RWPE2 (cell line): Measurements from ENCODE around the gene CPNE6.
"Not testable (repeated sequence)": the region's sequence is repeated elsewhere in the genome, so short reads cannot be mapped to it uniquely, and the experiment has no call there.

Experiments
- ATAC-seq: fragments of 200-7000 bp; cut with Tn5 transposase; 3 replicates; pipeline ENCODE4 v1.9.1; 2021; ENCODE audit warnings: low read depth
- DNase-seq: peaks from one replicate; pipeline ENCODE4 v3.0.0-alpha.2; 2020; ENCODE audit warnings: low spot score
- H3K27ac ChIP-seq: fragments of 450-650 bp; 2 replicates; pipeline ENCODE4 v1.5.1; 2017; ENCODE audit warnings: mild to moderate bottlenecking; ENCODE audit not compliant: poor library complexity, severe bottlenecking
- H3K27me3 ChIP-seq: fragments of 250-450 bp; sonication (Bioruptor Pico); 2 replicates; pipeline ENCODE4 v1.5.1; 2021; ENCODE audit warnings: mild to moderate bottlenecking, moderate library complexity; ENCODE audit not compliant: insufficient read depth, poor library complexity, severe bottlenecking
- H3K36me3 ChIP-seq: fragments of 250-450 bp; sonication (Bioruptor Pico); 2 replicates; pipeline ENCODE4 v1.5.1; 2020; ENCODE audit warnings: low read depth, mild to moderate bottlenecking, moderate library complexity
- H3K4me1 ChIP-seq: fragments of 250-450 bp; sonication (Bioruptor Pico); 2 replicates; pipeline ENCODE4 v1.5.1; 2021; ENCODE audit warnings: mild to moderate bottlenecking, moderate library complexity; ENCODE audit not compliant: insufficient read depth, poor library complexity, severe bottlenecking
- H3K4me3 ChIP-seq: fragments of 250-450 bp; sonication (Bioruptor Pico); 2 replicates; pipeline ENCODE4 v1.5.1; 2021; ENCODE audit warnings: mild to moderate bottlenecking, moderate library complexity; ENCODE audit not compliant: severe bottlenecking
- H3K9me3 ChIP-seq: fragments of 250-450 bp; sonication (Bioruptor Pico); 2 replicates; pipeline ENCODE4 v1.5.1; 2021; ENCODE audit warnings: mild to moderate bottlenecking, moderate library complexity; ENCODE audit not compliant: severe bottlenecking
- CTCF ChIP-seq: fragments of 450-650 bp; IDR thresholded peaks from one replicate; pipeline ENCODE4 v1.5.1; 2017; ENCODE audit warnings: mild to moderate bottlenecking, moderate library complexity; ENCODE audit not compliant: poor library complexity, severe bottlenecking

Gene CPNE6

GRCh38 chr14:24103451-24103850 lies 32.1 kb downstream of the CPNE6 start:
- DNase-seq (no peak), ATAC-seq (no peak)
- Histone ChIP-seq H3K27me3 (no peaks in the 10 kb centered on the region), H3K4me1 (peaks cover 13% of the 10 kb centered on the region), H3K36me3 (peaks cover 57% of the 10 kb centered on the region), H3K4me3 (no peak overlapping the region), H3K9me3 (no peaks in the 10 kb centered on the region), H3K27ac (no peak overlapping the region)
- TF ChIP-seq CTCF, result no peak

- DNase-seq, H3K27ac ChIP-seq, H3K9me3 ChIP-seq, H3K4me3 ChIP-seq, H3K27me3 ChIP-seq, ATAC-seq: not testable (repeated sequence)
- Histone ChIP-seq H3K36me3 (peaks cover 34% of the 10 kb centered on the region), H3K4me1 (peaks cover 29% of the 10 kb centered on the region)
These were observed 34.4 kb downstream of the CPNE6 start for GRCh38 chr14:24105609-24106239.

DNA sequence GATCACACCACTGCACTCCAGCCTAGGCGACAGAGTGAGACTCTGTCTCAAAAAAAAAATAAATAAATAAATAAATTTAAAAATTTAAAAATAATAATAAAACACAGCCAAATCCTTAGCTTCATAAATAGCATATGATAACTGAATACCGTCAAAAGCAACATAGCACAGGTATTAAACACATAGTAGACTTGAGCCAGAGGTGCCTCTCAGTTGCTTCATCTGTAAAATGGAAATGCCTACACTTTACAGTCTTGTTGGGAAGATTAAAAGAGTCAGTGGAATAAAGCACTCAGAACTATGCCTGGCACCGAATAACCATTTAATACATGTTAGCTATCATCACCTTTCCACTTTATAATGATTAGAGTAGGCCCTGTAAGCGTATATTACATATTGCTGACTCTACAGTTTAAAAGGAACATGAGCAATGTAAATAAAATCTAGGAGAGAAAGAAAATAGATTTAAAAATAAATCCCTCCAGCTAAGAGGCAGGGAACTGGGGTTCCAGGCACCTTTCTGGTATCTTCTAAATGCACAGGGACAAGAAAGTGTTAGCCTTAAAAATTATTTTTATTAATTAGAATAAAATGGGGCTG lies 35.4 kb downstream of the CPNE6 start:
- no peak for DNase-seq
- peaks cover 29% of the 10 kb centered on the region for H3K4me1 ChIP-seq
- TF ChIP-seq CTCF, result no peak
- no peaks in the 10 kb centered on the region for H3K27me3 ChIP-seq
- H3K4me3 ChIP-seq, result no peak overlapping the region
- no peak for ATAC-seq
- H3K27ac ChIP-seq, result no peak overlapping the region
- H3K36me3 ChIP-seq, result peaks cover 23% of the 10 kb centered on the region
- H3K9me3 ChIP-seq, result no peaks in the 10 kb centered on the region

GRCh38 chr14:24108336-24108874 lies 37.0 kb downstream of the CPNE6 start:
- peaks cover 29% of the 10 kb centered on the region for H3K4me1 ChIP-seq
- no peak overlapping the region for H3K27ac ChIP-seq
- H3K4me3 ChIP-seq, result no peak overlapping the region
- no peaks in the 10 kb centered on the region for H3K27me3 ChIP-seq
- peak; percentile 3; the same call in 1 of the 3 replicates for ATAC-seq
- no peak for DNase-seq
- H3K36me3 ChIP-seq, result peaks cover 9% of the 10 kb centered on the region
- no peak for TF ChIP-seq CTCF
- no peaks in the 10 kb centered on the region for H3K9me3 ChIP-seq

- DNase-seq, result no peak
- Histone ChIP-seq H3K4me1 (peaks cover 29% of the 10 kb centered on the region), H3K27ac (peak overlapping the region; percentile 11), H3K9me3 (no peaks in the 10 kb centered on the region), H3K4me3 (no peak overlapping the region), H3K27me3 (no peaks in the 10 kb centered on the region), H3K36me3 (0 out of 2 replicates have a peak, but pooled peaks cover under 1% of the 10 kb centered on the region)
- no peak for TF ChIP-seq CTCF
- ATAC-seq, result no peak
These were observed 38.7 kb downstream of the CPNE6 start for GRCh38 chr14:24110060-24110459.
